GM19397 (cell line): ENCODE measurements around the gene MAD1L1.

Experiments used
- ATAC-seq: cut with Tn5 transposase; IDR thresholded peaks from one replicate; pipeline ENCODE4 v1.9.1; 2021; ENCODE audit warnings: mild to moderate bottlenecking, moderate library complexity; ENCODE audit not compliant: unreplicated experiment

Gene MAD1L1

DNA sequence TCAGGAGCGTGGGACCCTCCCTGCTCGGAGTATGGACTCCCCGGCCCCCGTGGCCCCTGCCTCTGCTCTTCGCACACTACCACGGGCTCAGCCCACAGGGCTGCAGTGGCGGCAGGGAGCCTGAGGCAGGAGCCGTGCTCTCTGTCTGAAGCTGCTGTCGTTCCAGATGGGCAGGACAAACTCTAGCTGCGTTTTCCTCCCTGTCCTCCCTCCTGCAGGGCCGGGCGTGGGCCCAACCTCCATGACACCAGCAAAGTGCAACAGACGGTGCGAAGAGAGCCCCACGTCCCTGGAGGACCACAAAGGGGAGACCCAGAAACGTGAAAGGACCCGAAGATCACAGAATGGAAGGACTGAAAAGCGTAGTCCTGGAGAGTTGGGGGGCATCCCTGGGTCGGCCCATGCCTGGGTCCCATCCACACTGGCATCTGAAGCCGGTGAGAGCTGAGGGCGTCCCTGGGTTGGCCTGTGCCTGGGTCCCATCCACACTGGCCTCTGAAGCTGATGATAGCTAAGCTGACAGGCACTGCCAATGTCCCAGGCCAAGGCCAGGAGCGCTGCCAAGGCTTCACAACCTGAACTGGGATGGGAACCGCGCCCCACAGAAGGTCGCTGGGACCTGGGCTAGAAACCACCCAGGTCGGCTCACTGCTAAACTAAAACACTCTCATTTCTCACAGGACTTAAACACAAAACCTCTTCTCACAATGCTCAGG, 267.0 kb downstream of the MAD1L1 start:
- no peak for ATAC-seq

DNA sequence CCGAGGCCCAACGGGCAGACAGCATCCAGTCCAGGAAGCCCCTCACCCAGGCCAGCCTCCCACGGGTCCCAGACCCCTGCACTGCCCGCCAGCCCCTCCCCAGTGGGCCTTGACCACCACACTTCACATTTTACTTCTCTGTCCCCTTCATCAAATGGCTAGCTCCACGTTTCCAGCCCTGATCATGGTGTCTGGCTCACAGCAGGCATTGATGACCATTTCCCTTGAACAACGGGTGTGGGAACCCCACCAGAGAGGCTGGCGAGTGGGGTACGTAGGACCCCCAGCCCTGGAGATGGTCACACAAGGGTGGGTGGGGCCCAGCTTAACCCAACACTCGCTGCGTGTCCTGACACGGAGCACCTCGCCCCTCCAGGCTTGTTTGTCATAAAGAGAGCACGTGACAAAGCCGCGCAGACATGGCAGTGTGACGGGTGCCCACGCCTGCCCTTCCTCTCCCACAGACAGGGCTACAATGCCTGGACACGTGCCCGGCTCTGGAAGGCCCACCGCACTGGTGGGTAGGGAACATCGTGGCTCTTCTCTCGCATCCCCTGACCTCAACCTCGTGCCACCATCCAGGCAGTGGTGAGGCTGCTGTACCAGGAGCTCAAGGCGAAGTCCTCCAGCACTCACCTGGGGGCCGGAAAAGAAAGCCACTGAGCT, 267.7 kb downstream of the MAD1L1 start:
- no peak for ATAC-seq

DNA sequence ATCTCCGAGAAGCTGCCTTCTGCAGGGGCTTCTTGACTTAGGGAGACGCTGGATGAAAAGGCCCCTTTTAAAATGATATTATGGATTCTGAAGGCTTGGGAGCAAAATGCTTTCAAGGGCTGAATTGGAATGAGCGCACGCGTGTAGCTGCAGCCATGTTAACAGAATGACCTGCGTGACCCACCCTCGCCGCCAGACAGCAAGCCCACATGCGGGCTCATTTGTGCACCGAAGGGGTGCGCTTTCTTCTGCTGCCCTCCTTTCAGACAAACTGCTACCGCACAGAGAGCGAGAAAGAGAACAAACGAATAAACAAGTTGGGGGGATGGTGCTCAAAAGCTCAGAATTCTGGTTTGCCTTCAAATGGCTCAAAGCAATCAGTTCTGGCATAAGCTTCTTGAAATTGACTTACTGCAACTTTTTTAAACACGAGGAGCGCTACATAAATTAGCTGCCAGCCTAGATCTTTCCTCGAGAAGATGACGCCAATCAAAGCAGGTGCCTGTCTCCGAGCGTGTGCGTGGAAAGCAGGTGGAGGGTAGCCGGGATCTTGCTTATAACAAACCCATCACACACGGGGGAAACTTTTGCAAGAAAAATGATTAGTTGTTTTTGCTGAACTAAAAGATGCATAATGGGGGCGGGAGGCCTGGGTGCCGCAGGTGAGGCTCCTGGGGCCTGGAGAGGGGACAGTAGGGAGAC, 268.4 kb downstream of the MAD1L1 start:
- ATAC-seq = no peak

DNA sequence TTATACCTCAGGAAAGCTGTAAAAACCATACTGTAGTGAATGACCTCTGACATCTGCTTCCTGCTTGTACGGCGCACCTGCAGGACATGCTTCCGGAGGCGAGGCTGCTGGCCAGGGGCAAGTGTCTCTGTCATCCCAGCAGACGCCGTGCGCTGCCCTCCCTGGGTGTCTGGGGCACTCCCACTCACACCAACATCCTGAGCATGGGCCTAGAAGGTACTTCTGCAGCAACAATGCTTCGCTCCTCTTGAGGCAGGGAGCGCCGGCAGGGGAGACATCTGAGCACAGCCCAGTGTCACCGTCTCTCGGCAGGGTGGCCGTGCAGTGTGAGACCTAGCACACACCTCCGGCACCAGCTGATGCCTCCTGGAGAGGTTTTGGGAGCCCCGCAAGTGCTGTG, 269.2 kb downstream of the MAD1L1 start:
- no peak for ATAC-seq

- ATAC-seq = no peak
Observed at GRCh38 chr7:1961701-1962276, 271.0 kb downstream of the MAD1L1 start.

DNA sequence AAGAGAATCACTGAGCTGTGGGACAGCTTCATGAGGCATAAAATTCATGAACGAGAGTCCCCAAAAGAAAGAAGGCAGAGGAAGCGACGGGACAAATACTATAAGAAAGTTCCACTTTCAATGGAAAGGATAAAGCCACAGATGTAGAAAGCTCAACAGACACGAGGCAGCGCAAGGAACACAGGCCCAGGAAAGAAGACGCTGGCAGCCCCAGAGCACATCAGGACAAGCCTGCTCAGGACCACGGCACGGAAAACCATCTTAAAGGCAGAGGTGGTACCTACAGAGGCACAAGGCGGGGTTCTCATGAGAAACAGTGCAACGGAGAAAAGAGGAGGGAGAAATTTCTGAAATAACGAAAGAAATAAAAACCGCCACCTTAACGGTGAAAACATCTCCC, 273.4 kb downstream of the MAD1L1 start:
- no peak for ATAC-seq

DNA sequence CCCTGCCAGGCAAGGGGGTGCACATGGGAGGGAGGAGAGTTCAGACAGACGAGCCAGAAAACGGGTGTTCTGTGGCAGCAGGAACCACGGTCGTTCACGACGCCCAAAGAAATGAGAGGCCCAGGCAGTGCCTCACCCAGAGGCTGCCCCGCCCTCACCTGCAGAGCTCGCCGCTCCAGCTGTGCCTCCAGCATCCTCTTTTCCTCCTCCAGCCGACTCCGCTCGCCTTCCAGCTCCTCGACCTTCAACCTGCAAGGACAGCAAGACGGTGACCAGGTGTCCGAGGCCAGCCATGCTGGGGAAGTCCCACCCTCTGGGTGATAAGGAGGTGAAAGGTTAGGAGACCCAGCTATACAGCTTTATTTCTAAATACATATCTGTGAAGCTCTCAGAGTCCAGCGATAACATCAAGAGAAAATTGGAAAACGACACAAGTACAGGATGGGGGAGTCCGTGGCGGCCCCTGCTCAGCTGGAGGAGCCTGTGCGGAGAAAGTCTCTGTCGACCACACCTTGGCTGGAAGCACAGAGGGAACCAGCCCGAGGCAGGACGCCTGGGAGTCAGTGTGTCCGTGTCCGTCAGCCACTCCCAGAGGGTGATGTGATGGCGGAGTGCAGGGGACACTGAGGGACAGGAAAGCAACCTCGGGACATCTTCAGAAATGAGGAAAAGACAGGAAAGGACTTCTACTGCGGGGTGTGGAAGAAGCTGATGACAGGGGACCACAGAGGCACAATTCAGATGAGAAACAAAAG, 275.1 kb downstream of the MAD1L1 start:
- ATAC-seq = no peak

GRCh38 chr7:1956611-1957470, 275.9 kb downstream of the MAD1L1 start:
- no peak for ATAC-seq

DNA sequence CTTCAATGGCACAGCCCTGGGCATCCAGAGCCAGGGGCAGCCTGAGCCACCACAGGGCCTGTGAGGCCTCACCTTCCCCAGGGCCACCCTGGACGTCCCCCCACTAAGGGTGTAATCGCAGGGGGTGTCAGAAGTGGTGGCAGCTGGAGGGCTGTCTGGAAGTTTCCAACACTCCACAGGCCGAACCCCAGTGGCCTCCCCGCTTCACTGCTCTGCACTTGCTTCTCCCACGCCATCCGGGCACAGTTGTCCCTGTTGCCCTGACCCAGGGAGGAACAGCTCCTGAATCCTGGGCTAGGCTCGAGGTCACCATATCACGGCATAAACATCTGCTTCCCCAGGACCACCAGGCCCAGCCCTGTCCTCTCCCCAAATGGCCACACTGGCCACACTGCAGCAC, 276.6 kb downstream of the MAD1L1 start:
- no peak for ATAC-seq

DNA sequence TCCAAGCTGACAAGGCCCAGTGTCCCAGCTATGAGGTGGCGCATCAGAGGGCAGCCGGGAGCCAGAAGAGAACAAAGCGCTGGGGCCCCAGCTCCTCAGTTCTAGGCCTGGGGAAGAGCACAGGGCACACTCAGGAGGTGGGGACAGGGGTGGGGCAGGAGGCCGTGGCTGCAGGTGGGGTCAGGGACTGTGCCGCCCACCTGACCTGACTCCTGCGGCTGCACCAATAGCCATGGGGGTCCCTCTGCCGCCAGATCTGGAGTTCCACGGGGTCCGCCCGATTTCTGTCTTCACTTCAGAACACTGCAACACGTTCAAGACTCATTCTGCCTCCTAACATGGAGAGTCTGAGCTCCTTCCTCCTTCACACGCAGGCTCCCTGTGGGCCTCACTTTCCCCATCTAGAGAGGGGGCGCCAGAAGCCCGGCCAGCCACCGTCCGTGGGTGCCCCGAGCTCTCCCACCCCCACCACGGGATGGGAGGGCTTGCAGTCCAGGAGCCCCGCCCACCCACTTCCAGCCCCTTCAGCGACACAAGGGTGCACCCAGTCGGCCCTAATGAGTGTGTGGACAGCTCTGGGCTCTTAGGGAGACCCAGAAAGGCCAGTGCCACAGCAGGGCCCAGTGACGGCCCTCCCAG, 278.3 kb downstream of the MAD1L1 start:
- no peak for ATAC-seq

DNA sequence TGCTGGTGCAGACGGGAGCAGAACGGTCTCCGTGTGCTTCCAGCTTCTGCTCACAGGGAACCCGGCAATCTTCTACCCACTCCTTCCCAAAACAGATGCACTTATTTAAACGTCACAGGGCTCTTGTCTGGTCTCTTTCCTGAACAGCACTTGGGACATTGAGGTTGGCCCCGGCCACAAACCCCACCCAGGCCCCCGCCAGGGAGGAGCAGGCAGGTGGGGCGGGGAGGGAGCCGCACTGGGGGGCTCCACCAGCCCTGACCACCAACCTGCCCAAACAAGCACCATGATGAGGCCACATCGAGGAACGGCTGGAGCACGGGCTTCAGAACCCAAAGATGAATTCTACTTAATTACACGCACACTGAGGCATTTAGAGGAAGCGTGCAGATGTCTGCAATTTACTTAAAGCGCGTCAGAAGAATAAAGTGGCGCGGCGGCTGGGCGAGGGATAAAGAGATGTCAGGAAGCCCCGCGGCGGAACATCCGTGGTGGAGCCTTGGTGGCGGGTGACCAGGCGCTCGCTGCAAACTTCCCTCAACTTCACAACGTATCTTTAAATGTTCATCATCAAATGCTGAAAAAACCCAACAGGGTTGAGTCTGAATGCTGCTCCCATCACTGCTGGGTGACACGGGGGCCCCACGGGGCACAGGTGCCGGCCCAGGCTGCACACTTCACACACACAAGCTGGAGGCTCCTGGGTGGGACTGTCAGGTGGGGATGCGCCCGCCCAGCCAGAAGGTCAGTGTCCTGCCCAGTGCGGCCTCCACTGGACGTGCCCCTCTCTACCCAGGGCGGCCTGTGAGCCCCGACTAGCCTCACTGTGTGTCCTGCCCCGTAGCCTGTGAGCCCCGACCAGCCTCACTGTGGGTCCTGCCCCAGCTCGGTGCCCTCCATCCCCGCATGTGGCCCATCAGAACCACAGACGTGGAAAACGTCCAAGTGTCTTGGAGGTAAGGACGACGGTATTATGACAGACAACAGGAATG, 279.2 kb downstream of the MAD1L1 start:
- no peak for ATAC-seq

- no peak for ATAC-seq
Observed at GRCh38 chr7:1952781-1953180, 280.0 kb downstream of the MAD1L1 start.

DNA sequence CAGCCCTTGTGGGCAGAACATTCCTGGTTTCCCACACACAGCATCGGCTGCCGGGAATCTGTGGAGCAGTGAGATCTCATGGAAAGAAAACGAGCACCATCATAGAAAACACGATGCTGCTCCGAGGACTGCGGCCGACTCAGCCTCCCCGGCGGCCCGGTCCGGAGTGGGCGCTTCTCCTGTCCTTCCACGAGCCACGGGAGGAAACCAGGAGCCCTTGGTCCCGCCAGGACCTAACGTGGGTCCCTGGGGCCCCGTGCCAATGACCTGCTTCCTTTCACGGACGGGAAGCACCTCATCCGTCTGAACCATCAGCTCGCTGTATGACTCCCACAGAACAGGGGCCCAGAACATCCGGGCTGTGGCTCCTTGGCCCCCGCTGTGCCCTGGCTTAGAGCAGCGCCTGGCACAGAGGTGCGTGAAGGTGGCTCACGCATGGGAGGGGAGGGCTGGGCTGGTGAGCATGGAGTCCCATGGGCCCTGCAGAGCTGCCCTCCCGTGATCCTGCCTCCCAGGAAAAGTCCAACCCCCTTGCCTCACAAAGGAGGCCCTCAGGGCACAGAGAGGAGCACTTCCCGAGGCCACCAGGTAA, 280.5 kb downstream of the MAD1L1 start:
- no peak for ATAC-seq

DNA sequence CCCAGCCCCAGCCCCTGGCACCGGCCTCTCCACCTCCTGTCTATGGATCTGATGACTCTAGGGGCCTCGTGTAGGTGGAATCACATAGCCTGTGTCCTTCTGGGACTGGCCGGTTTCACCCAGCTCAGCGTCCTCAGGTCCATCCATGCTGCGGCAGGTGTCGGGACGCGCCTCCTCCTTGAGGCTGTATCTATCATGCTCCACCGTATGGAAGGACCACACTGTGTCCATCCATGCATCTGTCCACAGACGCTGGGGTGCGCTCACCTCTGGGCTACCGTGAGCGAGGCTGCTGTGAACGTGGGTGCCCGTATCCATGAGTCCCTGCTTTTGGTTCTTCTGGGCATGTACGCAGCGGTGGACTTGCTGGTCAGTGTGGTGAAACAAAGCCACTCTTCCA, 281.1 kb downstream of the MAD1L1 start:
- ATAC-seq = no peak

GRCh38 chr7:1951159-1951536, 281.6 kb downstream of the MAD1L1 start:
- ATAC-seq = no peak

GRCh38 chr7:1950452-1951158, 282.1 kb downstream of the MAD1L1 start:
- no peak for ATAC-seq

DNA sequence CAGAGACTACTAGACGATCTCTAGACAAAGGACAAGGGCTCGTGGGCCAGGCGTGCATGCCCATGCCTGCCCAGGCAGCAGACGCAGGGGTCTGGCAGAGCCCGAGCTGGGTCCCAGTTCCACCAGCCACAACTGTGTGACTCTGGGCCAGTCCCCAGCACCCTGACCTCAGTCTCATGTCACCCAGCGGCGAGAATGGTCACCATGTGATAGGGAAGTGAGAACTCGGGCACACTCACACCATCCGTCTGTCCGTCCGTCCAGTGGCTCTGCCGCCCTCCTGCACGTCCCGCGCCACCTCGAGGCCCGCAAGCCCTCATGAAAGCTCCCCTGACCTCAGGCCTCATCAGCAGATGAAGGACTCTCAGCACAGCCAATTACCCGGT, 282.7 kb downstream of the MAD1L1 start:
- ATAC-seq = no peak

DNA sequence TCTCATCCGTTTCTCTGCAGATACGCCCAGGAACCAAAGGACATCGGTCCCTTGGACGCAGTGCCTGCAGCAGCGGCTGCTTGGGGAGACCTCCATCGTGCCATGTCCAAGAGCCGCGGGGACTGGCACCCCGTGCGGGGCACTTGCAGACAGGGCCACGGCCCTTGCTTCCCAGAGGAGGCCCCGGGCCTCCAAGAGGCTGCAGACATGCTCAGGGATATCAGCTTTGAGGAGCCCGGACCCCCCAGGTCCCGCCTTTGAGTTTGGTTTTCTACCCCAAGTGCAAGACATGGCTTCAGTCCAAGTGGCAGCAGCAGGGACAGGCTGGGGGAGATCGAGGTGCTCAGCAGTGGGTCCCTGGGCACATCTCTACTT, 283.1 kb downstream of the MAD1L1 start:
- no peak for ATAC-seq
